GM12878 (cell line): ENCODE measurements around the gene LBX1. TPM values are rescaled to one million over a fixed set of nuclear protein-coding genes. Genes with fewer than 3 reads are reported as not detected.

Source experiments
- KAT2A ChIP-seq: conservative IDR thresholded peaks from 2 replicates; pipeline ENCODE4 v1.6.1; 2011; ENCODE audit warnings: low read depth, low read length; ENCODE audit not compliant: control insufficient read depth
- RCOR1 ChIP-seq: conservative IDR thresholded peaks from 2 replicates; pipeline ENCODE4 v1.6.1; 2012; ENCODE audit warnings: low read depth, low read length, improper control_type of control experiment
- TCF3 ChIP-seq: IDR thresholded peaks from 2 replicates; pipeline ENCODE4 v1.6.1; 2012; ENCODE audit warnings: low read depth, mild to moderate bottlenecking, low read length, borderline replicate concordance; ENCODE audit not compliant: insufficient read depth
- polyA plus RNA-seq, 11 experiments: library from polyadenylated mRNA; depleted of rRNA in 4 of 11; unstranded in 6 of 11; stranded (reverse) in 5 of 11; fragments of >200 nt; fragmentation: Nextera tagmentation in 4 of 11; fragmentation: Illumina TruSeq in 1 of 11; extraction: Ambion mirVana in 4 of 11; extraction: Trizol in 1 of 11; gene quantifications; 1 replicate in 1 of 11; 2 replicates in 10 of 11; pipeline versions ENCODE4 v1.2.1 to v1.2.3, GENCODE V29; 2011 to 2016; ENCODE audit warnings: inconsistent platforms in 2 of 11, missing spikeins in 2 of 11, low read depth in 1 of 11
- total RNA-seq, 4 experiments: library from RNA; depleted of rRNA in 3 of 4; stranded (reverse); fragments of >200 nt in 3 of 4; fragmentation: Illumina TruSeq in 1 of 4; extraction: Trizol in 1 of 4; gene quantifications; 2 replicates each; pipeline versions ENCODE4 v1.2.1 to v1.2.3, GENCODE V29; 2013 to 2021
- TF ChIP-seq, protein P1 (sequence below): fragments of 450-650 bp; formaldehyde crosslinking; IDR thresholded peaks from 2 replicates; pipeline ENCODE4 v1.4.0; 2020; ENCODE audit warnings: mild to moderate bottlenecking, moderate library complexity
- TF ChIP-seq, protein P2 (sequence below): fragments of 450-650 bp; IDR thresholded peaks from 2 replicates; pipeline ENCODE4 v1.6.1; 2017; ENCODE audit warnings: mild to moderate bottlenecking, moderate library complexity

LBX1 gene
- total and polyA plus RNA-seq, 10 of the 15 experiments (the other 5 are each of a cell fraction or from before 2014, with no cell fraction given): not detected

DNA sequence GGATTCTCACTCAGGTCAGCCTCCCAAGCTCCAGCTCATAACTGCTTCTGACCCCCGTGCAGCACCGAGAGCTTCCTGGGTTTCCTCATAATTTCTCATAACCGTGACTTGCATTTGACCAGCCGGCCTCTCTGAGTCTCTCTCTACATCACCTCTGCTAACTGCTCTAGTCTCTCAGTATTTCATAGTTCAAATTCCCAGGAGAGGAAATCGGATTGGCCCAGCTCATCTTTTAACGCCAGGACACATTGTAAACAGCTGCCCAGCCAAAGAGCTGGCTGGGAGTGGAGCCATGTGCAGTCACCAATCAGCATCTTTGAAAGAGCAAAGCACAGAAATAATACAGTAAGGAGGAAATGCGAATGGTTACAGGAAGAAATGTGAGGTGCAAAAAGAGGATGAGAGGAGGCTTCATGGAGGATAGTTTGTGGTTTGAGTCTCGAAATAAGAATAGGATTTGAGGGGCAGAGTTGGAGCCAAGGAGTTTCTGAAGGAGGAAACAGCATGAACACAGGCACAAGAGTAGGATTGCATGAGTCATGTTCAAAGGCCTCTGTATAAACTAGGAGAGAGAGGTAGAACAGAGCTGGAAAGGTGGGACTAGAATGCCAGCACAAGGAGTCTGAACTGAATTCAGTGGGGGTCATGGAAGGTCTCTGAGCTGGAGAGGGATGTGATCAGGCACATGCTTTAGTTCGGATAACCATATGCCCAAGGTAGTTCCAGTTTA is 15.2 kb upstream of the LBX1 start (continued):
- TF ChIP-seq, protein P1, sequence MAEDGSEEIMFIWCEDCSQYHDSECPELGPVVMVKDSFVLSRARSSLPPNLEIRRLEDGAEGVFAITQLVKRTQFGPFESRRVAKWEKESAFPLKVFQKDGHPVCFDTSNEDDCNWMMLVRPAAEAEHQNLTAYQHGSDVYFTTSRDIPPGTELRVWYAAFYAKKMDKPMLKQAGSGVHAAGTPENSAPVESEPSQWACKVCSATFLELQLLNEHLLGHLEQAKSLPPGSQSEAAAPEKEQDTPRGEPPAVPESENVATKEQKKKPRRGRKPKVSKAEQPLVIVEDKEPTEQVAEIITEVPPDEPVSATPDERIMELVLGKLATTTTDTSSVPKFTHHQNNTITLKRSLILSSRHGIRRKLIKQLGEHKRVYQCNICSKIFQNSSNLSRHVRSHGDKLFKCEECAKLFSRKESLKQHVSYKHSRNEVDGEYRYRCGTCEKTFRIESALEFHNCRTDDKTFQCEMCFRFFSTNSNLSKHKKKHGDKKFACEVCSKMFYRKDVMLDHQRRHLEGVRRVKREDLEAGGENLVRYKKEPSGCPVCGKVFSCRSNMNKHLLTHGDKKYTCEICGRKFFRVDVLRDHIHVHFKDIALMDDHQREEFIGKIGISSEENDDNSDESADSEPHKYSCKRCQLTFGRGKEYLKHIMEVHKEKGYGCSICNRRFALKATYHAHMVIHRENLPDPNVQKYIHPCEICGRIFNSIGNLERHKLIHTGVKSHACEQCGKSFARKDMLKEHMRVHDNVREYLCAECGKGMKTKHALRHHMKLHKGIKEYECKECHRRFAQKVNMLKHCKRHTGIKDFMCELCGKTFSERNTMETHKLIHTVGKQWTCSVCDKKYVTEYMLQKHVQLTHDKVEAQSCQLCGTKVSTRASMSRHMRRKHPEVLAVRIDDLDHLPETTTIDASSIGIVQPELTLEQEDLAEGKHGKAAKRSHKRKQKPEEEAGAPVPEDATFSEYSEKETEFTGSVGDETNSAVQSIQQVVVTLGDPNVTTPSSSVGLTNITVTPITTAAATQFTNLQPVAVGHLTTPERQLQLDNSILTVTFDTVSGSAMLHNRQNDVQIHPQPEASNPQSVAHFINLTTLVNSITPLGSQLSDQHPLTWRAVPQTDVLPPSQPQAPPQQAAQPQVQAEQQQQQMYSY (CRISPR knock-in tag): no peak
- TF ChIP-seq RCOR1: no peak
- TF ChIP-seq, protein P2, sequence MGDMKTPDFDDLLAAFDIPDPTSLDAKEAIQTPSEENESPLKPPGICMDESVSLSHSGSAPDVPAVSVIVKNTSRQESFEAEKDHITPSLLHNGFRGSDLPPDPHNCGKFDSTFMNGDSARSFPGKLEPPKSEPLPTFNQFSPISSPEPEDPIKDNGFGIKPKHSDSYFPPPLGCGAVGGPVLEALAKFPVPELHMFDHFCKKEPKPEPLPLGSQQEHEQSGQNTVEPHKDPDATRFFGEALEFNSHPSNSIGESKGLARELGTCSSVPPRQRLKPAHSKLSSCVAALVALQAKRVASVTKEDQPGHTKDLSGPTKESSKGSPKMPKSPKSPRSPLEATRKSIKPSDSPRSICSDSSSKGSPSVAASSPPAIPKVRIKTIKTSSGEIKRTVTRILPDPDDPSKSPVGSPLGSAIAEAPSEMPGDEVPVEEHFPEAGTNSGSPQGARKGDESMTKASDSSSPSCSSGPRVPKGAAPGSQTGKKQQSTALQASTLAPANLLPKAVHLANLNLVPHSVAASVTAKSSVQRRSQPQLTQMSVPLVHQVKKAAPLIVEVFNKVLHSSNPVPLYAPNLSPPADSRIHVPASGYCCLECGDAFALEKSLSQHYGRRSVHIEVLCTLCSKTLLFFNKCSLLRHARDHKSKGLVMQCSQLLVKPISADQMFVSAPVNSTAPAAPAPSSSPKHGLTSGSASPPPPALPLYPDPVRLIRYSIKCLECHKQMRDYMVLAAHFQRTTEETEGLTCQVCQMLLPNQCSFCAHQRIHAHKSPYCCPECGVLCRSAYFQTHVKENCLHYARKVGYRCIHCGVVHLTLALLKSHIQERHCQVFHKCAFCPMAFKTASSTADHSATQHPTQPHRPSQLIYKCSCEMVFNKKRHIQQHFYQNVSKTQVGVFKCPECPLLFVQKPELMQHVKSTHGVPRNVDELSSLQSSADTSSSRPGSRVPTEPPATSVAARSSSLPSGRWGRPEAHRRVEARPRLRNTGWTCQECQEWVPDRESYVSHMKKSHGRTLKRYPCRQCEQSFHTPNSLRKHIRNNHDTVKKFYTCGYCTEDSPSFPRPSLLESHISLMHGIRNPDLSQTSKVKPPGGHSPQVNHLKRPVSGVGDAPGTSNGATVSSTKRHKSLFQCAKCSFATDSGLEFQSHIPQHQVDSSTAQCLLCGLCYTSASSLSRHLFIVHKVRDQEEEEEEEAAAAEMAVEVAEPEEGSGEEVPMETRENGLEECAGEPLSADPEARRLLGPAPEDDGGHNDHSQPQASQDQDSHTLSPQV: no peak
- no peak for TF ChIP-seq KAT2A
- no peak for TF ChIP-seq TCF3
